Caco-2 (cell line): ENCODE data around the gene TAF15. TPM values are rescaled to one million over a fixed set of nuclear protein-coding genes. Genes with fewer than 3 reads are reported as not detected.

Experiments used
- BruUV-seq: library from RNA; stranded (reverse); fragments of 400-500 nt; replicated peaks from 2 replicates; lab custom pipeline; 2021; lab: Mats Ljungman, UMichigan
- CTCF ChIA-PET: fragments of 300-600 bp; sonication (Branson Sonifier 250); formaldehyde crosslinking; loops from one replicate; lab custom pipeline; 2022; ENCODE audit warnings: antibody characterized with exemption; lab: Charles Lee
- POLR2A ChIA-PET: fragments of 300-600 bp; sonication (Branson Sonifier 250); formaldehyde crosslinking; loops from one replicate; lab custom pipeline; 2022; ENCODE audit warnings: antibody characterized with exemption; lab: Charles Lee
- DNase-seq, 2 experiments: peaks; one replicate each; pipeline versions ENCODE4 v3.0.0 to v3.0.0-alpha.2; 2020 to 2022
- H3K27me3 ChIP-seq: replicated peaks from 2 replicates; pipeline ENCODE4 v1.6.0; 2011; ENCODE audit warnings: low read length; ENCODE audit not compliant: control insufficient read depth, insufficient read depth
- H3K36me3 ChIP-seq: 2 replicates; pipeline ENCODE4 v1.5.1; 2011; ENCODE audit warnings: low read length; ENCODE audit not compliant: control insufficient read depth, insufficient read depth
- H3K4me1 ChIP-seq: fragments of 250-450 bp; sonication (Bioruptor Pico); 2 replicates; pipeline ENCODE4 v1.5.1; 2020; ENCODE audit warnings: mild to moderate bottlenecking
- H3K4me3 ChIP-seq: 2 replicates; pipeline ENCODE4 v1.5.1; 2011; ENCODE audit warnings: low read depth, mild to moderate bottlenecking, control low read depth, low read length
- H3K9me3 ChIP-seq: fragments of 250-450 bp; sonication (Bioruptor Pico); 2 replicates; pipeline ENCODE4 v1.5.1; 2020; ENCODE audit warnings: mild to moderate bottlenecking, moderate library complexity
- H3K27ac Mint-ChIP-seq: one replicate; pipeline ENCODE4 v1.8.0; 2022; ENCODE audit warnings: mixed read lengths; ENCODE audit not compliant: unreplicated experiment
- H3K27me3 Mint-ChIP-seq: one replicate; pipeline ENCODE4 v1.8.0; 2022; ENCODE audit warnings: mixed read lengths; ENCODE audit not compliant: insufficient read depth, unreplicated experiment
- H3K36me3 Mint-ChIP-seq: one replicate; pipeline ENCODE4 v1.8.0; 2022; ENCODE audit warnings: mild to moderate bottlenecking, mixed read lengths; ENCODE audit not compliant: insufficient read depth, unreplicated experiment
- H3K4me1 Mint-ChIP-seq: one replicate; pipeline ENCODE4 v1.8.0; 2022; ENCODE audit warnings: low read depth, mixed read lengths; ENCODE audit not compliant: unreplicated experiment
- H3K4me3 Mint-ChIP-seq: one replicate; pipeline ENCODE4 v1.8.0; 2022; ENCODE audit warnings: mild to moderate bottlenecking, moderate library complexity, mixed read lengths; ENCODE audit not compliant: unreplicated experiment
- H3K9me3 Mint-ChIP-seq: one replicate; pipeline ENCODE4 v1.8.0; 2022; ENCODE audit warnings: mixed read lengths; ENCODE audit not compliant: unreplicated experiment
- CTCF ChIP-seq, 2 experiments: fragments of 200-600 bp in 1 of 2; IDR thresholded peaks; 1 replicate in 1 of 2; 2 replicates in 1 of 2; pipeline versions ENCODE4 v1.5.1 to v1.8.0; 2011 to 2022; ENCODE audit warnings: antibody characterized with exemption in 1 of 2, control low read depth in 1 of 2, inconsistent platforms in 1 of 2, low read depth in 1 of 2, low read length in 1 of 2, mild to moderate bottlenecking in 1 of 2, moderate library complexity in 1 of 2; ENCODE audit not compliant: insufficient read depth in 1 of 2, severe bottlenecking in 1 of 2, unreplicated experiment in 1 of 2
- intact Hi-C: fragments of 100-400 bp; cut with micrococcal nuclease; formaldehyde crosslinking; loops from one replicate; pipeline ENCODE4 v1.10.0; 2022; ENCODE audit not compliant: unreplicated experiment
- total RNA-seq: library from RNA; stranded (reverse); gene quantifications from 2 replicates; pipeline ENCODE4 v1.2.3, GENCODE V29; 2022

Gene TAF15
- total RNA-seq, 1 experiment from 2014 or later, result 350 TPM

- no peak for TF ChIP-seq CTCF (IDR thresholded peaks at IDR 0.05; ENCODE audit: insufficient read depth in 1 of 2, low read depth in 1 of 2, low read length in 1 of 2, severe bottlenecking in 1 of 2, unreplicated experiment in 1 of 2)
- no peaks in the 10 kb centered on the region for H3K27me3 ChIP-seq
- ChIA-PET CTCF (no interaction called here), POLR2A (no interaction called here)
- Mint-ChIP-seq H3K36me3 (no peaks in the 10 kb centered on the region), H3K27me3 (no peaks in the 10 kb centered on the region), H3K4me1 (no peaks in the 10 kb centered on the region), H3K27ac (no peak overlapping the region), H3K4me3 (no peak overlapping the region), H3K9me3 (no peaks in the 10 kb centered on the region)
- intact Hi-C loops, result no loop called here
- no peak for DNase-seq
- no peaks in the 10 kb centered on the region for H3K36me3 ChIP-seq
- no peaks in the 10 kb centered on the region for H3K4me1 ChIP-seq
- H3K4me3 ChIP-seq, result no peak overlapping the region
- no TSS peak for BruUV-seq
- no peaks in the 10 kb centered on the region for H3K9me3 ChIP-seq
Observed at GRCh38 chr17:35892091-35893035, 83.1 kb downstream of the TAF15 start.

- POLR2A ChIA-PET, result no interaction called here
- Histone ChIP-seq H3K9me3 (no peaks in the 10 kb centered on the region), H3K36me3 (no peaks in the 10 kb centered on the region), H3K27me3 (no peaks in the 10 kb centered on the region), H3K4me1 (no peaks in the 10 kb centered on the region), H3K4me3 (no peak overlapping the region)
- BruUV-seq, result no TSS peak
- no peak overlapping the region for H3K4me3 Mint-ChIP-seq
- H3K4me1 Mint-ChIP-seq, result no peaks in the 10 kb centered on the region
- H3K9me3 Mint-ChIP-seq, result no peaks in the 10 kb centered on the region
- no peak for DNase-seq
- no peaks in the 10 kb centered on the region for H3K27me3 Mint-ChIP-seq
- TF ChIP-seq CTCF (IDR thresholded peaks at IDR 0.05; ENCODE audit: insufficient read depth in 1 of 2, low read depth in 1 of 2, low read length in 1 of 2, severe bottlenecking in 1 of 2, unreplicated experiment in 1 of 2), result no peak
- no peak overlapping the region for H3K27ac Mint-ChIP-seq
- CTCF ChIA-PET, result interaction anchor here (0.6 kb wide), 1 partner anchor 278 kb away, joined by 5 read pairs; no protein-coding TSS in a partner anchor
- intact Hi-C loops, result no loop called here
- H3K36me3 Mint-ChIP-seq, result no peaks in the 10 kb centered on the region
Observed at GRCh38 chr17:35893751-35894150, 84.5 kb downstream of the TAF15 start.

GRCh38 chr17:35894206-35894605, 84.9 kb downstream of the TAF15 start:
- H3K27me3 Mint-ChIP-seq, result no peaks in the 10 kb centered on the region
- BruUV-seq, result no TSS peak
- Histone ChIP-seq H3K4me1 (no peaks in the 10 kb centered on the region), H3K9me3 (no peaks in the 10 kb centered on the region), H3K36me3 (no peaks in the 10 kb centered on the region), H3K27me3 (no peaks in the 10 kb centered on the region), H3K4me3 (no peak overlapping the region)
- H3K27ac Mint-ChIP-seq, result no peak overlapping the region
- H3K9me3 Mint-ChIP-seq, result no peaks in the 10 kb centered on the region
- TF ChIP-seq CTCF (IDR thresholded peaks at IDR 0.05; ENCODE audit: insufficient read depth in 1 of 2, low read depth in 1 of 2, low read length in 1 of 2, severe bottlenecking in 1 of 2, unreplicated experiment in 1 of 2), result no peak
- DNase-seq, result no peak
- intact Hi-C loops, result no loop called here
- H3K4me1 Mint-ChIP-seq, result no peaks in the 10 kb centered on the region
- H3K36me3 Mint-ChIP-seq, result no peaks in the 10 kb centered on the region
- ChIA-PET POLR2A (no interaction called here), CTCF (no interaction called here)
- no peak overlapping the region for H3K4me3 Mint-ChIP-seq
